Measurements from ENCODE around the gene SYNE1.

SYNE1 gene

DNA sequence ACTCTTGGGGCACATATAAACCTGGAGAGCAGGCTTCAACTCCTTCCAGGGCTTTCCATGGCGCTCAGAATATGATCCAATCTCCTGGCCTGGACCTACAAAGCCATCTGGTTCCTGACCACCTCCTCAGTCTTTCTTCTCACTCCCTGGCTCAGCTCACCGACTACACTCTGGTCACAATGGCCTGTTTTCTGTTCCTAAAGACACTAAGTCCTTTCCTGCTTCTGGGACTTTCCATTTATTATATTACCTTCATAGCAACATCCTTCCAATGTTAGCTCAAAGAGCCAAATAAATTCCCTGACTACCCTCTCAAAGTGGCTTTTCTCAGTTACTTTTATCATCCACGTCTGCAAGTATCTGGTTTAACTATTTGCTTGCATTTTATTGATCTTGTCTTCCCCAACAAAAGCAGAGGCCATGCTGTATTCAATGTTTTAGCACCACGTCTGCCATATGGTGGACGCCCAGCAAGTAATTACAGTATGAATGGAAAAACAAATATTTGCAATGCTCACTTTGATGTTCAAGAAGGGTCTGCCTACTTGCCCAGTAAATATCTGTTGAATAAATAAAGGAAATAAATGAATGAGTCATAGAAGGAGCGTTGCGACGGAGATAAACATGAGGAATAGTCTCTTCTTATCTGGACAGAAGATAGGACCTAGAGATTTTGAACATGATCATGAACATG is 501.3 kb downstream of the SYNE1 start:
- no peak for DNase-seq (ENCODE audit: low read depth in 2 of 2)

DNA sequence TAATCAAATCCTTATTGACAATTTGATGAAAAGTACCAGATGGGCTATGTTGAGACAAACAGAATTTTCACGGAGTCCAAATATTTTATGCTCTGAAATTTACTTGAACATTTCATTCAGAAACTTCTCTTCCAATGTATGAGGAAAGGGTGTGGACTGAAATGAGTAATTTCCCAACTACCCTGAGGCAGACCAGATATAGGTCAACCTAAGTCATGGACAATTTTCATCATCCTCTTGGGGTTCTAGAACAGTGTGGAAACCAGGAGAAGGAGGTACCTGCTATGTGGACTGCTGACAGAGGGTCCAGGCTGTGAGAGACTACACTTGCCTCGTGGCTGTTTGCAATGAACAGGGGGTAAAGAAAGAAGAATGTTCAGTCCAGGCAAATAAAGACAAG is 506.7 kb downstream of the SYNE1 start:
- DNase-seq (ENCODE audit: low read depth in 2 of 2): no peak

DNA sequence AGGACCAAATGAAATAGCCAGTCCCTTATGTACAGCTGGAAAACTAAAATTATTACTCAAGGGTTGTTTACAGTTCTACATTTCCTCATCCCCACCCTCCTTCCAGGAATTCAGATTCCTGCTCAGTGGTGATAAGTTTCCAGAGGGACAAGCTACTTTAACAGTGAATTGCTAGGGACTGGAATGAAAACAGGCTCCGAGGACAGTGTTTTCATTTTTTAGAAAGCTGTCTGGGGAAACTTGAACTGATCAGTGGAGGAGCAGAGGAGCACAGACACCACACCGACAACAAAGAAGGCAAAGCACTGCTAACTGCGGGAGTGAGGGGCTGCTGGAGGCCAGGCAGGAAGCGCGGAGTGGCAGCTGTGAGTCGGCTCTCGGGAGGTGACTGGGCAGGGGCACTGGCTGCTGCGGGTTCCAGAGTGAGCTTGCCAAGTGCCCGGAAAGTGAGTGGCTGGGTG is 507.4 kb downstream of the SYNE1 start:
- DNase-seq (ENCODE audit: low read depth in 2 of 2): no peak

DNA sequence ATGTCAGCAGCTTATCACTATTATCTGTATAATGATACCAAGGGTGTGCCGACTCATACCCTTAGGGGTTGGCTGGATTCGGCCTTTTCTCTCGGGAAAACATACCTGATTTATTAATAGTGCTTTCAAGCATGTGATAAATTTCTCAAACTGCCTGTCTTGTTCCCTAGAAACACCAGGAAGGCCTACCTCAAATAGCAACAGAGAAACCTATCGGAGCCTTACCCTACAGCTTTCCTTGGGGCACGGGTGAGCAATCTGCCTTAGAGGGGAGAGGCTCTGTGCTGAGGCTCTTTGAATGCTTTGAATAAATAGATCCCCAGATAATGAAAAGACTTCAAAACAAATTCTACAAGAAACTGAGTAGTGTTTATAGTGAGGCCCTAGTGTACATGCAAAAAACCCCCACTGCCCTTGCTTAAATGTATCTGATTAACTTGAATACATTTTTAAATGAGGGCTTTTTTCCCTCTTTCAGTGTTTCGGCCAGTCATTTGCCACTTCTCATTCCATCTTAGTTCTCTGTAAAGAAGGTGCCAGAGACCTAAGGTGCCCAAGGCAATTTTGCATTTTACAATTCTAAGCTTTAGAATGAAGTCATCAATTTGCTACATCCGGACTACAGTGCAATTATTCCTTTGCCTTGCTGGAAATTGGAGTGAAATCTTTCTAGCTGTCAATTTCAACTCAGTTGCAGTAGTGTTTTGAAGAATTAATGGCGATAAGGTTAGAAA is 509.6 kb downstream of the SYNE1 start:
- no peak for DNase-seq (ENCODE audit: low read depth in 2 of 2)

DNA sequence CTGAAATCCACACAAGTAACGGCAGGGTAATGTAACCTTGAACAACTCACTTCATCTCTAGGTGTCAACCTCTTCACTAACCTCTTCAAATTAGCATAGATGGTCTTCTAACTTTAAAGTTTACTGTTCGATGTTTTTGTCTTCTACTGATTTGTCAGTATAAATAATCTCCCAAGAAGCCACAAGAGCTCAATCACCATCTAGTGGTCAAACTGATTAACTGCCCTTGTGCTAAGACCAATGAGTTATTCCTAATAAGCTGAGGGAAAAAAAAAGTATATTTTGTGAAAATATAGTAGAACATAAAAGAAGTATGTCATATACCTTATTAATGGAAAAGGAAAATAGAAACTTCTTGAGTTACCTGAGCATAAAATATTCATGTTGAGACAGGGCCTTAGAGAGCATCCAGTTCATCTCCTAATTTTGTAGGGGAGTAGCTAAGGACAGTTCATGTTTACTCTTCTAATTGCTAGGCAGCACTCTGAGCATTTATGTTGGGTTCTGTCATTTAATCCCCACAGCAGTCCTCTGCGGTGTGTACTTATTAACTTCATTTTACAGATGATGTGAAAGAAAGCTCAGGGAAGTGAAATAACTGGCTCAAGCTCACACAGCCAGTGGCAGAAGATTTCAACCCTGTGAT is 512.6 kb downstream of the SYNE1 start:
- no peak for DNase-seq (ENCODE audit: low read depth in 2 of 2)

DNA sequence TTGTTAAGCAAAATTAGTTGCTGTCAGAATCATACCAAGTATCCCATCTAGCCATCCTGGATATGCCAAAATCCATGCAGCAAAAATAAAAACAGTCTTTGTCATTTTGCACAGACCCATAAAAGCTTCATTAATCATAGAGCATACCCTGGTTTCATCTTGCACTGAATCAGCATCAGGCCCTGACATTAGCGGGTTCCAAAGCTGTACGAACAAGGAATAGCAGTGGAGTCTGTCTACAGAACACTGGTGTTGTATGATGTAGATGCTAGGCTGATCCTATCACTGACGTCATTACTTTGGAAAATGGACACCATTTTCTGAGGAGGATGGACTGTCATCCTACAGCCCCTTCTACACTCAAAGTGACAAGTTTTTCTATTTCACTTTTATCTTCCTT is 514.1 kb downstream of the SYNE1 start:
- DNase-seq (ENCODE audit: low read depth in 2 of 2): no peak

DNA sequence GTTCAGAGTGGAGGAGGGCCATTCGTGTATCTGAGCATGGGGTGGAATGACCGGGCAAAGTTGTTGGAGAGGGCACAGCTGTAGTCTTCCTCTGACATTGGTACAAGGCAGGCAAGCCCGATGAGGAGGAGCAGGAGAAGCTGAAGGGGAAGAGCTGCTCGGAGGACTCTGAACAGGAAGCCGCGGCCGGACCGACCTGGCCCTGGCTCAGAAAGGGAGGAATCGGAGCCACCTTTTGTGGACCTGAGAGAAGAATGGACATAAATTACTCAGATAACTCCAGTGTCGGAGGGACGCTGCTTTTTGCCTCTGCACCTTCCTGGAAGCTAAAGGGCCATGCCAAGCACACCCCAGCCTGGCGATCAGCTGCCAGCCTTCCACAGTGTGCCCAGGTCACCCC is 514.7 kb downstream of the SYNE1 start:
- DNase-seq (ENCODE audit: low read depth in 2 of 2): no peak

DNA sequence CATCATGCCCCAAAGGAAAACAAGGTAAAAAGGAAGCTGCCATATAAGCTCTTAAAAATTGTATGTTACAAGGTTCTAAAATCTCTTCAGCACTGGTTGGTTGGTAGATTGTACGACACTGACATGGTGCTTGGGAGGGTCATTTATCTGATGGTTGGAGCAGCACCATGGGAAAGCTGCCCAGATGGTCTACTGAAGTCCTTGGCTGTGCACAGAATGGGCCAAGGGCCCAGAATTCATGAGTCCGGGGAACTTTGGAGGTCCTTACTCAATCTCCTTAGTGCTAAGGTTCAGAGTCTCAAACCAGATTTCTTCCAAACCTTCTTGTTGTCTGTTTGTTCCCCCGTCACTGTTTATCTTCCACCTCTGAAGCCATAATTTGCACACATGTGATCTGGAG is 515.3 kb downstream of the SYNE1 start:
- DNase-seq (ENCODE audit: low read depth in 2 of 2): no peak

DNA sequence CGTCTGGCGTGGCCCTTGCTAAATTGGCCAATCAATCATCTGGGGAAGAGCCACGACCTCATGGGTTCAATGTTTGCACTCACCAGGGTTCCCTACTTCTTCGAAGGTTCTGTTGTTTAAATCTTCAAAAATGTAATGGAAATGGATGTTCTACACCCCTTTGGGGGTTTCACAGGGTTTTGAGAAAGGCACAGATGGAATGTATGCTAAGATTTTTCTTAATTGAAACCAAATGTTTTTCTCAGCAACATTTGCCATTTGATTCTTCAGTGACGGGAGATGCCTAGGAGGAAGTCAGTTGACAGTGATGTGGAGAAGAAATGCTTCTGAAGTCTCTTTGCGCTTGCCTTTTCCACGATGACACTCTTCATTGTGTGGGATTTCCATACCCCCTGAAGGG is 517.3 kb downstream of the SYNE1 start:
- DNase-seq (ENCODE audit: low read depth in 2 of 2): no peak

DNA sequence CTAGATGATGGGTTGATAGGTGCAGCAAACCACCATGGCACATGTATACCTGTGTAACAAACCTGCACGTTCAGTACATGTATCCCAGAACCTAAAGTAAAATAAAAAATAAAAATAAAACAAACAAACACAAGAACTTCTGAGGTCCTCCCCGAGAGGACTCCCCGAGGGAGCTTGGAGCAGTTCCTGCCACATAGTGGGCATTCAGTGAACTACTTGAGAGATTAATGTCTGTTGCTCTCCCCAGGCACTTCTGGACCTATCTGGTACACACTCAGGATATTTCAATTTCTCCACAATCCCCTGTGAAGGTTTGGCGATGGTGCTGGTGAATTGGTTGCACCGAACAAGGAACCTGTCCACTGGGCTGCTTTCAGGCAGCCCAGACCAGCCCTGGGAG is 518.5 kb downstream of the SYNE1 start:
- no peak for DNase-seq (ENCODE audit: low read depth in 2 of 2)

DNA sequence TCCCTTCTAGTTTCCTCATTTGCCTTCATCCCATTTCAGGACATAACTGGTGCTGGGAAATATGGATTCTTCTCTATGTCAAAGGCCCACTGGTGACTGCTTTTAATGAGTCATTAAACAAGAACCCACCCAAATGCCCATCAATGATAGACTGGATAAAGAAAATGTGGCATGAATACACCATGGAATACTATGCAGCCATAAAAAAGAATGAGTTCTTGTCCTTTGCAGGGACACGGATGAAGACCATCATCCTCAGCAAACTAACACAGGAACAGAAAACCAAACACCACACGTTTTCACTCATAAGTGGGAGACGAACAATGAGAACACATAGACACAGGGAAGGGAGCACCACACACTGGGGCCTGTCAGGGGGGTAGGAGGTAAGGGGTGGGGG is 518.9 kb downstream of the SYNE1 start:
- no peak for DNase-seq (ENCODE audit: low read depth in 2 of 2)

DNA sequence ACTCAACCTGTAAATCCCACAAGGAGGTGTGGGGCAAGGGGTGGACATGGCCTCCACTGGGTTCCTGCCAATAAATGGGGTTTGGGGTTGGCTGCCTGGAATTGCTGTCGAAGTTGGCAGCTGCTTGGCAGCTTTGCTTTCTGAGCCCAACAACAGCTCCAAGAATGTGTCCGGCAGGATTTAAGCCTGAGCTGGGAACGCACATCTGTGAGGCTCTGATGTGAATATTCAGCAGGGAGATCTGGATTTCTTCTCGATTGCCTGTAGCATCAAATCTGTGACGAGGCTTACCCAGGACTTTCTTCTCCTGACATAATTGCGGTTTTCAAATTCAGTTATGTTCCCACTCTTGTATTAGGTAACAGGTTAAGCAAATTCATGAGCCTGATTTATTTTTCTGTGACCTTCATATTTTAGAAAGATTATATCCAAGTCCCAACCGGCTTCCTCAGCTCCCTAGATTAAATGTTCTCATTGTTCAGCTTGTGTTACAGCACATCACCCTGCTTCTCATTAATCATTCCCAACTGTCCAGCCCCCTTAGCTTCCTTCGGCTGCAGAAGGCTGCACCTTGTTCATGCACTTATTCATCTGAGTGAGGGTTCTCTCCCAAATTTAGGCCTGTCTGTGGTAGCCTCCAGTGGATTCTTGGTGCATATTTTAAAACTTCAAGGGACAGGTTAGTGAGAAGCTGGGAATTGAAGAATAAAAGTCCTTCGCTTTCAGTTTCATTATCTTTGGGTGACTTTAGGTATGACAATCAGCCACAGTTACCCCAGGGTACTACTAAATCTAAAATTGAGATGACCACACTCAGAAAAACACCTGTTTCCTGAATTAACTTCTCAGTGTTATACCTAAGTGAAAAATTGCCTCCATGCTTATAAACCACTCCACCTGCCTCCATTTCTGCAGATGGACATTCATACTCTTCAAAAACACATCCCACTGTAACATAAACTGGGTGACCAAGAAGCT is 519.7 kb downstream of the SYNE1 start:
- no peak for DNase-seq (ENCODE audit: low read depth in 2 of 2)

DNA sequence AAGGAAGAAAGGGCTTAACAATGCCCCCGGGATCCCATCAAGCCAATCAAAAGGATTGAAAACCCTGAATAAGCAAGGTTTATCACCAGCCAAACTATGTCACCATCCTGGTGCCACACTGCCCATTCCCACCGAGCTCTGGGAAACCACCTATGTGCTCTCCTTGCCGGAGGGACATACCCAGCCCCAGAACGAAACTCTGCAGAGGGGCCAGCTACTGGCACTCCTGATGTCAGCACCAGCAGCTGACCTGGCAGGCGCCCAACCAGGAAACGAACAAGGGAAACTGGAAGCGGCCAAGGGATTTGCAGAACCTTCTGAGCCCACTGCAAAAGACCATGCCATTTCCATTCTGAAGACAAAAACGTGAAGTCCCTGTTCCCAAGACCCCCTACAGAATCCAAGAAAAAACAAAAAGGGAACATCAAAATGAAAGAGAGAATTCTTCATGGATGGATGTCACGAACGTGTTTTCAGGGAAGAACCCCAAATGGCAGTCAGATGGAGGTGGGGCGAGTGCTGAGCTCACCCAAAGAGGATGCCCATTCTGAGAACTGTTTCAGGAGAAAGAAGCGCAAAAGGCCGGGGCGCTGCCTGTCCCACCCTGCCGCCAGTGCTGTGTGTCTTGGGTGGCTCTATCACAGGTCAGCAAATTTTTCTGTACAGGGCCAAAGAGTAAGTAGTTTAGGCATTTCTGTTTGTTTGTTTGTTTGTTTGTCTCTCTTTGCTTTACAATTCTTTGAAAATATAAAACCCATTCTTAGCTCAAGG is 524.5 kb downstream of the SYNE1 start:
- no peak for DNase-seq (ENCODE audit: low read depth in 2 of 2)

DNA sequence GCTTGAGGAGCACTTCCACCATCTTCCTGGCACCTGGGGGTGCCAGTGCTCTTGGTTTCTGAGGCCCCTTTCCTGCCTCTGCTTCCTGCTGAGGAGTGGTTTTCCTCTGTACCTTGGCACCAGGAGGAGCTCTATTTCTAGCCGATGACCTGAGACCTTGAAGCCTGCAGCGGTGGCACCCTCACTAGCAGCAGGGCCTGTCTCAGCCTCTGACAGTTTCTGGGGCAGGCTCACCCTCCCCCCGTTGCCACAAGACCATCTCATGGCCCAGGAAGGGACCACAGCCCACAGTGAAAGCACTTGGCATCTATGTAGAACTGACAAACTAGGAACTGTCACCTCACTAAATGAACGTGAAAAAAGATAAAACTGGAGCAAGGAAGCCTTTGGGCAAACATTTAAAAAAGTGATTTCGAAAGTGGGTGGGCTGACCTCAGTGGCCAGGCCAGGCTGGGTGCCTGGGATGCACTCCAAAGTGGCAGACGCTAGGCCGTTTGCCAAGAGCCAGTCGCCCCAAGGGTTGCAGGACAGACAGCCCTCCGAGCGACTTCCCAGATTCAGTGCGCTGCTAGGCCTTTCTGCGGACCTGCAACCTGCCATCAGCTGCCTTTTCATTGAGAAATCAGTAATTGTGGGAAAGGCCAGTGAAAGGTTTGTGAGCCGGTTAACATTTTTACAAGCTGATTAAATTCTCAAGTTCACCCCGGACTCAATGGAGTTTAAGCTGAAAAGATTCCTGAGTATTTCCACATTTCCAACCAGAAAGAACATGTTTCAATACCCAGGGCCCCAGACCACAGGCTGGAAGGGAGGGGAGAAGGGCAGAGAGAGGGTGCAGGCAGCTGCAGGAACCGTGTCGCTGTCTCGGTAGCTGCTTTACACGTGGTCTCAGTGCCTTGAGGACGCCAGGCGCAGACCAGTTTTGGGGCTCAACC is 526.0 kb downstream of the SYNE1 start:
- DNase-seq (ENCODE audit: low read depth in 2 of 2): no peak

DNA sequence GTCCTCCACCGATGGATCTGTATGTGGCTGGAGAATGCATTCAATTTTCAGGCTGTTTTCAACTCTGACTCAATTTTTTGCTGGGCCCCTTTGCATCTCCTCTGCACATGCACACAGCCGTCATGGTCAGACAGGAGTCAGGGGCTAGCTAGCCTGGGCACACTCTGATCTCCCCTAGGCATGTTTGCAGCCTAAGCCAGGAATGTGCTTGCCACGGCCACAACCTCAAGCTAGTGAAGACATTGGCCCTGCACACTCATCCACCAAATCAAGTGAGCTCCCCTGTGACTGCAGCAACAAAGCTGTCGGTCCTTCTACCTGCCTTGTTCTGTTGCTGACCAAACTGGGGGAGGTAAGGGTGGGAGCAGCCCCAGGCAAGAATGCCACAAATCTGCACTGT is 529.2 kb downstream of the SYNE1 start:
- no peak for DNase-seq (ENCODE audit: low read depth in 2 of 2)

DNA sequence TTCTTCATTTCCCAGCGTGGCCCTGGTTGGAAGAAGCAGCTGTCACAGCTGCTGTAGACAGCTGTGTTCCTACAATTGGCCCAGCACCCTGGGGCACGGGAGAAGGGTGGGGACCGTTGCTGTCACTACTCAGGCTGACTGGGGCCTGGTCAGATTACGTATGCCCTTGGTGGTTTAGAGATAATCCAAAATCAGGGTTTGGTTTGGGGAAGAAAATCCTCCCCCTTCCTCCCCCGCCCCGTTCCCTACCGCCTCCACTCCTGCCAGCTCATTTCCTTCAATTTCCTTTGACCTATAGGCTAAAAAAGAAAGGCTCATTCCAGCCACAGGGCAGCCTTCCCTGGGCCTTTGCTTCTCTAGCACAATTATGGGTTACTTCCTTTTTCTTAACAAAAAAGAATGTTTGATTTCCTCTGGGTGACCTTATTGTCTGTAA is 537.0 kb downstream of the SYNE1 start:
- DNase-seq (ENCODE audit: low read depth in 2 of 2): no peak

DNA sequence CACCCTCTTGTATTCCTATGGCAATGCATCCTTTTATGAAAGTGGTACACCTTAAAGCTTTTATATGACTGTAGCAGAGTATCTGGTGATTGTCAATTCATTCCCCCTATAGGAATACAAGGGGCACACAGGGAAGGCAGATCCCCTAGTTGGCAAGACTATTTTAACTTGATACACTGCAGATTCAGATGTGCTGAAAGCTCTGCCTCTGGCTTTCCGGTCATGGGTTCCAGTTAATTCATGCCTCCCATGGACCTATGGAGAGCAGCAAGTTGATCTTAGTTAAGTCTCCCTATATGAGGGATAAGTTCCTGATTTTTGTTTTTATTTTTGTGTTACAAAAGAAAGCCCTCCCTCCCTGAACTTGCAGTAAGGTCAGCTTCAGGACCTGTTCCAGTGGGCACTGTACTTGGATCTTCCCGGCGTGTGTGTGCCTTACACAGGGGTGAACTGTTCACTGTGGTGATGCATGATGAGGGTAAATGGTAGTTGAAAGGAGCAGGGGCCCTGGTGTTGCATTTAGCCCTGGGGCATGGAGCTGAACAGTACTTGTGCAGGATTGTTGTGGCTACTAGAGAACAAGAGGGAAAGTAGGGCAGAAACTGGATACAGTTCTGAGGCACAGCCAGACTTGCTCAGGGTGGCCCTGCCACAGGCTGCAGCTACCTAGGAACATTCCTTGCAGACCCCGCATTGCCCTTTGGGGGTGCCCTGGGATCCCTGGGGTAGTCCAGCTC is 537.5 kb downstream of the SYNE1 start:
- DNase-seq (ENCODE audit: low read depth in 2 of 2): no peak

DNA sequence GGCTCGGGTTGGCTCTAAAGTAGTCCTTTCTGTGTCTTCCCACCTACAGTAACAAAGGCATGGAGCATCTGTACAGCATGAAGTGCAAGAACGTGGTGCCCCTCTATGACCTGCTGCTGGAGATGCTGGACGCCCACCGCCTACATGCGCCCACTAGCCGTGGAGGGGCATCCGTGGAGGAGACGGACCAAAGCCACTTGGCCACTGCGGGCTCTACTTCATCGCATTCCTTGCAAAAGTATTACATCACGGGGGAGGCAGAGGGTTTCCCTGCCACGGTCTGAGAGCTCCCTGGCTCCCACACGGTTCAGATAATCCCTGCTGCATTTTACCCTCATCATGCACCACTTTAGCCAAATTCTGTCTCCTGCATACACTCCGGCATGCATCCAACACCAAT is 538.5 kb downstream of the SYNE1 start:
- DNase-seq (ENCODE audit: low read depth in 2 of 2): no peak

DNA sequence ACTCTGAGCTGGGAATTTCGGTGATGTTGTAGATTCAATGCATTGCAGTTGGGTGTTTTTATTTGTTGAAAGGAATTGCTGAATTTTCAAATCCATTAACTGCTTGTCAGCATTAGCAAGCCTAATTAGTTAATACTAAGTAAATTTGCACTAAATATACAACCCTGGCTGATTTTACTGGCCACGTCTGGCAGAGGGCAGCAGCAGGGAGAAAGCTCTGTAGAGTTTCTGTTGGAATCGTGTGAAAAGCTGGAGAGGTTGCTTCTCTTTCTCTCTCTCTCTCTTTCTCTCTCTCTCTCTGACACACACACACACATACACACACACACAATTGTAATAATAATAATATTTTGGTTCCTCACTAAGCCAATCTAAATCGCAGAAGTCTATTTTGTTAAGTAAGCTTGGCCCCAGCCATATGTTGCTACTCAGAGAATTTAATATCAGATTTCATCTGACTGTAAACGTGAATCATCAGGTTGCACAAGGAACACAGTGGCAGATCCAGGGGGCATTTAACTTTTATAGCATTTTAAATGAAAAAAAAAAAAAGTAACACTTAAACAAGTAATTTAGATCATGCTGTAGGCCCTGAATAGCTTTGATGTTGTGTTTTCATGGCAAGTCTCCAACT is 540.2 kb downstream of the SYNE1 start:
- DNase-seq (ENCODE audit: low read depth in 2 of 2): no peak

All from stimulated activated CD8-positive, alpha-beta memory T cell treated with anti-CD3 and anti-CD28 coated beads, Interleukin-7, amount 100 ng/mL, for 1 hour (primary cell).